Mucosa of rectum (tissue), 2 donors: ENCODE data around the gene ATAD3B.
"Not testable (repeated sequence)": the region's sequence is repeated elsewhere in the genome, so short reads cannot be mapped to it uniquely, and the experiment has no call there.

Source experiments
- H3K27ac ChIP-seq, 2 donors: one replicate each; pipeline ENCODE4 v1.7.0; 2013; ENCODE audit warnings: inconsistent platforms in 2 of 2, low read depth in 2 of 2, low read length in 2 of 2
- H3K27me3 ChIP-seq, 2 donors: one replicate each; pipeline ENCODE4 v1.7.0; 2013; ENCODE audit warnings: low read length in 2 of 2; ENCODE audit not compliant: control insufficient read depth in 2 of 2, insufficient read depth in 2 of 2
- H3K36me3 ChIP-seq, 2 donors: one replicate each; pipeline ENCODE4 v1.7.0; 2013; ENCODE audit warnings: low read length in 2 of 2; ENCODE audit not compliant: control insufficient read depth in 2 of 2, insufficient read depth in 2 of 2
- H3K4me1 ChIP-seq, 2 donors: one replicate each; pipeline ENCODE4 v1.7.0; 2013; ENCODE audit warnings: low read length in 2 of 2, mild to moderate bottlenecking in 1 of 2; ENCODE audit not compliant: control insufficient read depth in 2 of 2, insufficient read depth in 2 of 2
- H3K4me3 ChIP-seq, 2 donors: one replicate each; pipeline ENCODE4 v1.7.0; 2013; ENCODE audit warnings: low read length in 2 of 2
- H3K9ac ChIP-seq, 2 donors: one replicate each; pipeline ENCODE4 v1.7.0; 2013; ENCODE audit warnings: low read length in 2 of 2, low read depth in 1 of 2, mild to moderate bottlenecking in 1 of 2
- H3K9me3 ChIP-seq, 2 donors: one replicate each; pipeline ENCODE4 v1.7.0; 2013; ENCODE audit warnings: low read length in 2 of 2; ENCODE audit not compliant: control insufficient read depth in 2 of 2
- donor health status: healthy.
- donor health status: Normal muscosa, but diverticular disease.

The ATAD3B gene

DNA sequence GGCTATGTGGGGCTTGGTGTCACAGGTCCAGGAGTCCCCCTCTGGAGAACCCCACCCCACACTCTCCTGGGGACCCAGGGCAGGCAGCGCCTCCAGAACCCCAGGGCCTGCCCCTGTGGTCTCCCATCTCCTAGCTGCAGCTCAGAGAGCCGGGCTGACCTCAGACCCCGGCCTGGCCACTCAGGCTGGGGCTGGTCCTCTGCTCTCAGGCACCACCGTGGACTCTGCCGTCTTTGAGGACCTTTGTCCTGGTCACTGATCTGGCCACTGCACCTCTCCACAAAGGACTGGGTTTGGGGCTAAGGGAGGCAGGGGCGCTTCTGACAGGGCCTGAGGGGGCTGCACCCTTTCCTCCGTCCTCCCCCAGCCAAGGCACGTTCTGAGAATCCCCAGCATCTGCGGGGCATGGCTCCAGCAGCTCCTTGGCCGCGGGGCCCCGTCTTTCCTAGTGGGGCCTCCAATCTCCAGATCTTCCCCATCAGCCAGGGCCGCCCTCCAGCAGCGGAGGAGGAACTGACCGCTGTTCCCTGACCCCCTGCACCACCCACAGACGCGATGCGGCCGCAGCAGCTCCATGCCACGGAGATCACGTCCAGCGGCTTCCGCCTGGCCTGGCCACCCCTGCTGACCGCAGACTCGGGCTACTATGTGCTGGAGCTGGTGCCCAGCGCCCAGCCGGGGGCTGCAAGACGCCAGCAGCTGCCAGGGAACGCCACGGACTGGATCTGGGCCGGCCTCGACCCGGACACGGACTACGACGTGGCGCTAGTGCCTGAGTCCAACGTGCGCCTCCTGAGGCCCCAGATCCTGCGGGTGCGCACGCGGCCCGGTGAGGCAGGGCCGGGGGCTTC is 32.8 kb upstream of the ATAD3B start:
- H3K27ac ChIP-seq, result peak overlapping the region in 1 of 2 donors; percentile 13
- peaks cover 40 to 43% of the 10 kb centered on the region in 2 donors for H3K4me1 ChIP-seq
- H3K9me3 ChIP-seq, result no peaks in the 10 kb centered on the region
- H3K4me3 ChIP-seq, result no peak overlapping the region
- H3K36me3 ChIP-seq, result no peaks in the 10 kb centered on the region
- H3K27me3 ChIP-seq, result peaks cover 4% of the 10 kb centered on the region in 2 donors
- peak overlapping the region in 1 of 2 donors; percentile 5 for H3K9ac ChIP-seq

GRCh38 chr1:1439546-1440261 is 31.9 kb upstream of the ATAD3B start:
- Histone ChIP-seq H3K4me1 (peaks cover 31 to 33% of the 10 kb centered on the region in 2 donors), H3K27me3 (peaks cover 4% of the 10 kb centered on the region in 2 donors), H3K27ac (no peak overlapping the region), H3K36me3 (no peaks in the 10 kb centered on the region), H3K9ac (no peak overlapping the region), H3K9me3 (no peaks in the 10 kb centered on the region), H3K4me3 (no peak overlapping the region)

DNA sequence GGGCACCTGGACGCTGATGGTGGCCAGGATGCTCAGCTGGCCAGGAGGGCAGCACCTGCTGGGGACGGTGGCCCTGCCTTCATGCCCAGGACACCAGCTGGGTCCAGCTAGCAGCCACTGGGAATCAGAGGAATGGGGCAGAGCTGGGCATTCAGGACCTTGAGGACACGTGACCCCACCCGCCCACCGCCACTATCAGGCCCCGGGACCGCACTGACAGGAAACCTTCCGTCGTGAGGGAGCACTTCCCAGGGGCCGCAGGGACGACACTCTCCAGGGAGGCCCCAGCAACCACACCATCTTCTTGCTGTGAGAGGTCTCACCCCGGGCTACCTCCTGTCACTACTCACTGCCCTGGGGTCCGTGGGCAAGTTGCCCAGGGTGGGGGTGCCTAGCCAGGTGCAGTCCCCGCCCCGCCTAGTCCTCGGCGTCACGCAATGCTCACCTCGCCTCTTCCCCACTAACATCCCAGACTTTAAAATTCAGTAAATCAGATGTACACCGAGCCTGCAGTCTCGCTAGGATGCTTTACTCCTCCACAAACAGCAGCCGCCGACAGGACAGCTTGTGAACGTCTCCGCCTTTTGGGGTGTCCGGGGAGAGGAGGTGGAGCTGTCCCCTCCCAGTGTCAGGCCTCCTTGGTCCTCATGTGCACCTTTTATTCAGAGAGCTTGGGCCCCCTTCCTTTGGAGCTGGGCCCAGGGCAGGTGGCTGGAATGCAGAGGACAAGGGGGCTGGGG is 31.1 kb upstream of the ATAD3B start:
- Histone ChIP-seq H3K9me3 (no peaks in the 10 kb centered on the region), H3K4me1 (peaks cover 23 to 27% of the 10 kb centered on the region in 2 donors), H3K36me3 (no peaks in the 10 kb centered on the region), H3K27ac (no peak overlapping the region), H3K27me3 (peaks cover under 1 to 1% of the 10 kb centered on the region in 2 donors), H3K9ac (no peak overlapping the region), H3K4me3 (no peak overlapping the region)

DNA sequence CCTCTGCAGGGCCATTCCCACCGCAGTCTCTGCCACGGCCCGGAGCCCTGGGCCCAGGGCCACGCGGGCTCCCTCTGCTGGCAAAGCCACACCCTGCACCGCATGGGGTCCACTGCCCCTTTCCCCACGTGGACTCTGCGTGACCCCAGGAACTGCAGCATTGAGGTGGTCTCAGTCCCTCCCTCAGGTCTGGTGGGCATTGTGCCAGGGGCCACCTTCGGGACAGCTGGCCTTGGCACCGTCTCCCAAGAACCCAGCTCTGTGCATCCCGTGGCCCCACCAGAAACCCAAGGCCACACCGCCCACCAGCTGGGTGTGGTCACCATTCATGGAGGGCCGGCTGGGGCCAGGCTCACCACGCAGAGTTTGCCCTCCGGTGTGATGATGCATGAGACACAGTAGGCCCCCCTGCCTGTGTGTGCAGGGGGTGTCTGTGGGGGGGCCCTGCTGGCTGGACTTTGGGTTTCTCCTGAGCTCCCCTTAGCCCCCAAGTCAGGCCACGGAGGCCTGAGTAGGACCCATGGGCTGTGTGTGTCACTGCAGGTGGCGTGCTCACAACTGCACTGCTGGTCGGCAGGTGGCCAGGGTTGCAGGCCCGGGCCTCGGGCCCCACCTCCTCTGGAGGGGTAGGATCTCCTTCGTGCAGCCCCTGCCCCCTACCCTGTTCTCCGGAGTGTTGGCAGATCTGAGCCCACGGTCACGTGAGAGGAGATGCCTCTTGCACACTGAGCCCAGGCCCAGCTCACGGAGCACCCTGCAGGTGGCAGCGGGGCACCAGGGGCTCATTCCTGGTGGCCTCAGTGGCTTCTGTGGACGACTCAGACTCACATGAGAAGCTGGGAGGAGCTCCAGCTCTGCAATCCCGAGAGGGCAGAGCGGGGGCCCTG is 30.3 kb upstream of the ATAD3B start:
- Histone ChIP-seq H3K27ac (no peak overlapping the region), H3K9me3 (no peaks in the 10 kb centered on the region), H3K9ac (no peak overlapping the region), H3K4me3 (no peak overlapping the region), H3K27me3 (peaks cover 0 to 1% of the 10 kb centered on the region in 2 donors), H3K36me3 (no peaks in the 10 kb centered on the region), H3K4me1 (peaks cover 18 to 22% of the 10 kb centered on the region in 2 donors)

GRCh38 chr1:1442069-1442770 is 29.3 kb upstream of the ATAD3B start:
- Histone ChIP-seq H3K36me3 (no peaks in the 10 kb centered on the region), H3K9ac (no peak overlapping the region), H3K27me3 (no peaks in the 10 kb centered on the region), H3K4me3 (no peak overlapping the region), H3K4me1 (peaks cover 14 to 16% of the 10 kb centered on the region in 2 donors), H3K9me3 (no peaks in the 10 kb centered on the region), H3K27ac (no peak overlapping the region)

GRCh38 chr1:1446631-1447030 is 24.9 kb upstream of the ATAD3B start:
- not testable (repeated sequence) for H3K36me3 ChIP-seq, H3K9ac ChIP-seq, H3K9me3 ChIP-seq, H3K27me3 ChIP-seq, H3K4me3 ChIP-seq, H3K27ac ChIP-seq, H3K4me1 ChIP-seq

GRCh38 chr1:1449099-1449739 is 22.3 kb upstream of the ATAD3B start, which contains the start of gene ATAD3C:
Gene ATAD3C (plus strand): TSS chr1:1449689. CDS start chr1:1450684, 995 bp downstream.
- Histone ChIP-seq H3K9me3 (no peaks in the 10 kb centered on the region), H3K9ac (no peak within 1 kb of the TSS), H3K27me3 (no peaks in the 10 kb centered on the region), H3K27ac (no peak within 1 kb of the TSS), H3K4me3 (no peak within 1 kb of the TSS), H3K4me1 (no peaks in the 10 kb centered on the region), H3K36me3 (no peaks in the 10 kb centered on the region)

- H3K4me1 ChIP-seq, H3K9me3 ChIP-seq, H3K36me3 ChIP-seq, H3K4me3 ChIP-seq, H3K9ac ChIP-seq, H3K27ac ChIP-seq, H3K27me3 ChIP-seq: not testable (repeated sequence)
Observed at GRCh38 chr1:1450616-1451015, 20.9 kb upstream of the ATAD3B start.
